Measurements from ENCODE around the gene MYLK. TPM values are rescaled to one million over a fixed set of nuclear protein-coding genes. Genes with fewer than 3 reads are reported as not detected.
"Not testable (repeated sequence)": the region's sequence is repeated elsewhere in the genome, so short reads cannot be mapped to it uniquely, and the experiment has no call there.

Gene MYLK
- total RNA-seq = 36.7 and 56.7 TPM in 2 replicates

- DNase-seq (ENCODE audit: low read depth in 2 of 2) = peak; percentile 27 to 88
Measured at GRCh38 chr3:123884203-123884831, at the start of gene MYLK. Gene MYLK (minus strand): TSS chr3:123884332. CDS start chr3:123793841, 90,491 bp downstream.

- DNase-seq (ENCODE audit: low read depth in 2 of 2) = no peak
Measured at GRCh38 chr3:123930445-123930844, 46.3 kb upstream of the MYLK start.

- no peak for DNase-seq (ENCODE audit: low read depth in 2 of 2)
Measured at GRCh38 chr3:123929325-123929724, 45.2 kb upstream of the MYLK start.

- no peak for DNase-seq (ENCODE audit: low read depth in 2 of 2)
Measured at GRCh38 chr3:123926396-123926795, 42.3 kb upstream of the MYLK start.

GRCh38 chr3:123920868-123921267 lies 36.7 kb upstream of the MYLK start:
- no peak for DNase-seq (ENCODE audit: low read depth in 2 of 2)

- DNase-seq (ENCODE audit: low read depth in 2 of 2) = no peak
Measured at GRCh38 chr3:123920383-123920782, 36.3 kb upstream of the MYLK start.

GRCh38 chr3:123919353-123919752 lies 35.2 kb upstream of the MYLK start:
- DNase-seq (ENCODE audit: low read depth in 2 of 2) = no peak

- no peak for DNase-seq (ENCODE audit: low read depth in 2 of 2)
Measured at GRCh38 chr3:123914829-123915228, 30.7 kb upstream of the MYLK start.

- DNase-seq (ENCODE audit: low read depth in 2 of 2) = no peak
Measured at GRCh38 chr3:123909785-123910184, 25.7 kb upstream of the MYLK start.

GRCh38 chr3:123907720-123908119 lies 23.6 kb upstream of the MYLK start:
- DNase-seq (ENCODE audit: low read depth in 2 of 2) = no peak

GRCh38 chr3:123899300-123899865 lies 15.3 kb upstream of the MYLK start:
- no peak for DNase-seq (ENCODE audit: low read depth in 2 of 2)

GRCh38 chr3:123893012-123893411 lies 8.9 kb upstream of the MYLK start:
- DNase-seq (ENCODE audit: low read depth in 2 of 2) = no peak

GRCh38 chr3:123892195-123892594 lies 8.1 kb upstream of the MYLK start:
- no peak for DNase-seq (ENCODE audit: low read depth in 2 of 2)

- DNase-seq (ENCODE audit: low read depth in 2 of 2) = not testable (repeated sequence)
Measured at GRCh38 chr3:123890991-123891390, 6.9 kb upstream of the MYLK start.

- not testable (repeated sequence) for DNase-seq (ENCODE audit: low read depth in 2 of 2)
Measured at GRCh38 chr3:123890162-123890561, 6.0 kb upstream of the MYLK start.

- DNase-seq (ENCODE audit: low read depth in 2 of 2) = no peak
Measured at GRCh38 chr3:123884993-123885392, 861 bp upstream of the MYLK start.

GRCh38 chr3:123883701-123884202 lies 380 bp downstream of the MYLK start:
- no peak for DNase-seq (ENCODE audit: low read depth in 2 of 2)

- DNase-seq (ENCODE audit: low read depth in 2 of 2) = no peak
Measured at GRCh38 chr3:123883111-123883510, 1.0 kb downstream of the MYLK start.

- DNase-seq (ENCODE audit: low read depth in 2 of 2) = no peak
Measured at GRCh38 chr3:123881771-123882170, 2.4 kb downstream of the MYLK start.

GRCh38 chr3:123880998-123881561 lies 3.1 kb downstream of the MYLK start:
- DNase-seq (ENCODE audit: low read depth in 2 of 2) = peak; percentile 26 to 53

- DNase-seq (ENCODE audit: low read depth in 2 of 2) = no peak
Measured at GRCh38 chr3:123878807-123879206, 5.3 kb downstream of the MYLK start.

- no peak for DNase-seq (ENCODE audit: low read depth in 2 of 2)
Measured at GRCh38 chr3:123877965-123878364, 6.2 kb downstream of the MYLK start.

GRCh38 chr3:123877466-123877865 lies 6.7 kb downstream of the MYLK start:
- DNase-seq (ENCODE audit: low read depth in 2 of 2) = no peak

All from dermis microvascular lymphatic vessel endothelial cell (primary cell).